ENCODE results near the gene TRIB2.

TRIB2 gene

GRCh38 chr2:12773586-12774394, 57.1 kb downstream of the TRIB2 start:
- no peak for TF ChIP-seq CTCF (conservative IDR thresholded peaks at IDR 0.05)

GRCh38 chr2:12774395-12774727, 57.6 kb downstream of the TRIB2 start:
- no peak for TF ChIP-seq CTCF (conservative IDR thresholded peaks at IDR 0.05)
- H3K27ac ChIP-seq: no peak overlapping the region

More at GRCh38 chr2:12773586-12774394, 57.1 kb downstream of the TRIB2 start:
- no peak overlapping the region for H3K27ac ChIP-seq

GRCh38 chr2:12776521-12776961, 59.8 kb downstream of the TRIB2 start:
- peak overlapping the region; percentile 40 for H3K27ac ChIP-seq
- TF ChIP-seq CTCF (conservative IDR thresholded peaks at IDR 0.05): no peak

GRCh38 chr2:12778369-12778768, 61.6 kb downstream of the TRIB2 start:
- no peak for TF ChIP-seq CTCF (conservative IDR thresholded peaks at IDR 0.05)
- no peak overlapping the region for H3K27ac ChIP-seq

- no peak for TF ChIP-seq CTCF (conservative IDR thresholded peaks at IDR 0.05)
- H3K27ac ChIP-seq: no peak overlapping the region
These were observed 62.3 kb downstream of the TRIB2 start for GRCh38 chr2:12778811-12779579.

GRCh38 chr2:12781329-12781728, 64.6 kb downstream of the TRIB2 start:
- H3K27ac ChIP-seq: no peak overlapping the region
- TF ChIP-seq CTCF (conservative IDR thresholded peaks at IDR 0.05): no peak

Data from VCaP (cell line).